Esophagus muscularis mucosa (tissue), 4 donors: ENCODE results near the gene CKS1B. TPM values are rescaled to one million over a fixed set of nuclear protein-coding genes. Genes with fewer than 3 reads are reported as not detected.

Source experiments
- DNase-seq: peaks from one replicate; pipeline ENCODE4 v3.0.0-alpha.2; 2017; ENCODE audit errors: extremely low spot score
- H3K27ac ChIP-seq, 4 donors: fragments of 200-600 bp; sonication (generic); replicated peaks in 1 of 4; 1 replicate in 3 of 4; 2 replicates in 1 of 4; pipeline ENCODE4 v1.5.1; 2016 to 2019; ENCODE audit warnings: mild to moderate bottlenecking in 1 of 4
- H3K27me3 ChIP-seq, 4 donors: fragments of 200-600 bp; sonication (generic); one replicate each; pipeline versions ENCODE4 v1.5.1 to v1.6.0; 2016 to 2019
- H3K36me3 ChIP-seq, 4 donors: fragments of 200-600 bp; sonication (generic); one replicate each; pipeline ENCODE4 v1.5.1; 2016 to 2019
- H3K4me1 ChIP-seq, 4 donors: fragments of 200-600 bp; sonication (generic); one replicate each; pipeline ENCODE4 v1.5.1; 2016 to 2019
- H3K4me3 ChIP-seq, 4 donors: fragments of 200-600 bp; sonication (generic); 1 replicate in 2 of 4; 2 replicates in 2 of 4; pipeline ENCODE4 v1.5.1; 2016 to 2019; ENCODE audit warnings: mild to moderate bottlenecking in 4 of 4, moderate library complexity in 1 of 4
- H3K9me3 ChIP-seq, 4 donors: fragments of 200-600 bp; sonication (generic); 1 replicate in 3 of 4; 2 replicates in 1 of 4; pipeline ENCODE4 v1.5.1; 2016 to 2019
- EP300 ChIP-seq: sonication (generic); formaldehyde crosslinking; IDR thresholded peaks from one replicate; pipeline ENCODE4 v1.6.1; 2017; ENCODE audit warnings: antibody characterized with exemption
- POLR2A ChIP-seq: fragments of 450-650 bp; IDR thresholded peaks from one replicate; pipeline ENCODE4 v1.6.1; 2017; ENCODE audit warnings: antibody characterized with exemption, moderate library complexity, mild to moderate bottlenecking, low read depth
- POLR2AphosphoS5 ChIP-seq, 2 donors: sonication (generic); formaldehyde crosslinking; IDR thresholded peaks; one replicate each; pipeline ENCODE4 v1.6.1; 2017; ENCODE audit warnings: antibody characterized with exemption in 2 of 2
- WGBS: methylation state at CpG from one replicate; pipeline ENCODE4 v1.1.5; 2018; 5-methylcytosine and 5-hydroxymethylcytosine counted together
- intact Hi-C: fragments of 100-400 bp; cut with DNase I; formaldehyde crosslinking; loops from one replicate; pipeline ENCODE4 v1.15.1; 2023
- total RNA-seq, 4 donors: library from RNA; depleted of rRNA; stranded (reverse); fragments of >200 nt; gene quantifications; one replicate each; pipeline versions ENCODE4 v1.1.0 to v1.2.1, GENCODE V29; 2016
- TF ChIP-seq, protein P1 (sequence below), 3 experiments: fragments of 200-600 bp in 2 of 3; fragments of 450-650 bp in 1 of 3; sonication (generic) in 2 of 3; IDR thresholded peaks; one replicate each; pipeline ENCODE4 v1.5.1; 2017 to 2019; ENCODE audit warnings: antibody characterized with exemption in 3 of 3, mild to moderate bottlenecking in 2 of 3, moderate library complexity in 1 of 3

The CKS1B gene
- total RNA-seq, 4 donors from 2014 or later = 11.6 to 21.5 (median 18.8) TPM

DNA sequence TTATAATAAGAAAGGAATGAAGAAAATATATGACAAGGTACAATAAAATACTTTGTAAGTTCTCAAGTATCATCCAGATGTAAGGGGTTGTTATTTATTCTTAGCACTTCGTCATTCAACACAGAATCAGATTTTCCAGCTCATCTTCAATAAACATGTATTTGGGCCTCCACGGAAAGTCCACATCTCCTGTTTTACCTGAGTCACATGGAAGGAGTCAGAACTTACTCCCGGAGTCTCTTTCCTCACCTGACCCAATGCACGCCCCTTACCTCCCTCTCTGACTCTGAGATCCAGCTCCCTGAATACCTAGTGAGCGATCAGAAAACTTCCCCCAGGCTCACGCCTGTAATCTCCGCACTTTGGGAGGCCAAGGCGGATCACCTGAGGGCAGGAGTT, 36.5 kb upstream of the CKS1B start:
- no peak for DNase-seq
- Histone ChIP-seq H3K27me3 (no peaks in the 10 kb centered on the region), H3K36me3 (peaks cover 0 to 3% (median 0%) of the 10 kb centered on the region in 4 donors), H3K27ac (peak overlapping the region; percentile 94 to 97 (median 96)), H3K9me3 (no peaks in the 10 kb centered on the region), H3K4me1 (peaks cover 44 to 72% (median 59%) of the 10 kb centered on the region in 4 donors), H3K4me3 (peak overlapping the region; percentile 67 to 72 (median 70))
- intact Hi-C loops = loop anchor here (5.0 kb wide), 1 partner anchor 79 kb away; no protein-coding TSS in a partner anchor
- TF ChIP-seq POLR2AphosphoS5 (IDR thresholded peaks at IDR 0.05) (no peak), POLR2A (no peak), EP300 (no peak)
- TF ChIP-seq, protein P1, sequence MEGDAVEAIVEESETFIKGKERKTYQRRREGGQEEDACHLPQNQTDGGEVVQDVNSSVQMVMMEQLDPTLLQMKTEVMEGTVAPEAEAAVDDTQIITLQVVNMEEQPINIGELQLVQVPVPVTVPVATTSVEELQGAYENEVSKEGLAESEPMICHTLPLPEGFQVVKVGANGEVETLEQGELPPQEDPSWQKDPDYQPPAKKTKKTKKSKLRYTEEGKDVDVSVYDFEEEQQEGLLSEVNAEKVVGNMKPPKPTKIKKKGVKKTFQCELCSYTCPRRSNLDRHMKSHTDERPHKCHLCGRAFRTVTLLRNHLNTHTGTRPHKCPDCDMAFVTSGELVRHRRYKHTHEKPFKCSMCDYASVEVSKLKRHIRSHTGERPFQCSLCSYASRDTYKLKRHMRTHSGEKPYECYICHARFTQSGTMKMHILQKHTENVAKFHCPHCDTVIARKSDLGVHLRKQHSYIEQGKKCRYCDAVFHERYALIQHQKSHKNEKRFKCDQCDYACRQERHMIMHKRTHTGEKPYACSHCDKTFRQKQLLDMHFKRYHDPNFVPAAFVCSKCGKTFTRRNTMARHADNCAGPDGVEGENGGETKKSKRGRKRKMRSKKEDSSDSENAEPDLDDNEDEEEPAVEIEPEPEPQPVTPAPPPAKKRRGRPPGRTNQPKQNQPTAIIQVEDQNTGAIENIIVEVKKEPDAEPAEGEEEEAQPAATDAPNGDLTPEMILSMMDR (IDR thresholded peaks at IDR 0.05) = no peak
- 86% methylated on average over 8 of the region's 8 CpGs for WGBS

DNA sequence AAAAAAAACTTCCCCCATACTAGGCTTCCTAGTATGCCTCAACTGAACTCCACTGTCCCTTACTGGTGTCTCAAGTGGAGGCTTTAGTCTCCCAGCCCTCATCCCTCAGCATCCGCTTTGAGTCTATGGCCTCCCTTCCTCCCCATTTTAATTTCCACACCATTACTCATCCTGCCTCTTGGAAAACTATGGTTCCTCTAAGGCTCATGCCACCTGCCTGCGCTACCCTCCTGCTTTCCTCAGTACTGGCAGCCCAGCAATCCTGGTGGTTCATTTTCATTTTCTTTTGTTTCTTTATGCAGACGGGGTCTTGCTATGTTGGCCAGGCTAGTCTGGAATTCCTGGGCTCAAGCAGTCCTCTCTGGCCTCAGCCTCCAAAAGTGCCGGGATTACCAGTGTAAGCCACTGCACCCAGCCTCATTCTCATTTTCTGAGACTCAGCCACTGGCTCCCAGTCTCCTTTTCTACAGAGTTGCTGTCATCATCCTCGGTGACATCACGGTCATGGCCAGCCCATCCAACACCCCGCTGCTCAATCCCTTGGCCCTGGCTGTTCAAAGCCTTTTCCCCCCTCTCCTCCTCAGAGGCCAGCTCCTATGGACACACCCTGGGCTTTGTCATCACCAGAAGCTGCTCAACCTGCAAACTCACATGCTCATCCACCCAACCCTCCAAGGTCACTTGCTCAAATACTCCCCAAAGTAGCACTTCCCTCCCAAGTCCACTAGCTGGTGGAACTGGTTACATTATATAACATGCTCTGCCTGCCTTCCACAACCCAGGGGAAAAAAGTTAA, 35.7 kb upstream of the CKS1B start:
- DNase-seq = no peak
- TF ChIP-seq EP300 (no peak), POLR2AphosphoS5 (IDR thresholded peaks at IDR 0.05) (no peak), POLR2A (no peak)
- TF ChIP-seq, protein P1 (IDR thresholded peaks at IDR 0.05) = no peak
- Histone ChIP-seq H3K4me1 (peaks cover 50 to 77% (median 65%) of the 10 kb centered on the region in 4 donors), H3K9me3 (no peaks in the 10 kb centered on the region), H3K27ac (peak overlapping the region; percentile 94 to 97 (median 96)), H3K4me3 (no peak overlapping the region), H3K27me3 (no peaks in the 10 kb centered on the region), H3K36me3 (peaks cover 0 to 3% (median 0%) of the 10 kb centered on the region in 4 donors)
- 91% methylated on average over 7 of the region's 7 CpGs for WGBS
- intact Hi-C loops = loop anchor here (5.0 kb wide), 1 partner anchor 78 kb away; no protein-coding TSS in a partner anchor

DNA sequence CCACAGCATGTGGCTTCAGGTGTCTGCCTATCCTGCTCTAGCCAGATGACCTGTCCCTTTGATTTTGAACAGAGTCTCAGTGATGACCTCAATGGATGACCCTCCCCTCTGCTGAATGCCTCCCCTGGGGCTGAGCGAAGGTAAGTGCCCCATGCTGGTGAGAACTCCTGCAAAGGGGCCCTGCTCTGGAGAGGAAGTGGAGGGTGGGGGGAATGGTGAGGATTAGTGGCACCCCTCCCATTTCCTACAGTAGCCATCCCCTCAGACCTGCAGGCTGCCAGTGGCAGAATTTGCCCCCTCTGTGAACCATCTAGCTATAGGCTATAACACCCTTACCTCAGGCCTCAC, 34.3 kb upstream of the CKS1B start:
- Histone ChIP-seq H3K9me3 (no peaks in the 10 kb centered on the region), H3K4me3 (no peak overlapping the region), H3K36me3 (peaks cover 0 to 11% (median 4%) of the 10 kb centered on the region in 4 donors), H3K27ac (peak overlapping the region; percentile 14 to 97 (median 96)), H3K27me3 (no peaks in the 10 kb centered on the region), H3K4me1 (peaks cover 56 to 77% (median 71%) of the 10 kb centered on the region in 4 donors)
- intact Hi-C loops = no loop called here
- TF ChIP-seq, protein P1 (IDR thresholded peaks at IDR 0.05) = no peak
- TF ChIP-seq POLR2AphosphoS5 (IDR thresholded peaks at IDR 0.05) (no peak), POLR2A (no peak), EP300 (no peak)
- DNase-seq = no peak
- 100% methylated on average over 1 of the region's 1 CpG for WGBS

DNA sequence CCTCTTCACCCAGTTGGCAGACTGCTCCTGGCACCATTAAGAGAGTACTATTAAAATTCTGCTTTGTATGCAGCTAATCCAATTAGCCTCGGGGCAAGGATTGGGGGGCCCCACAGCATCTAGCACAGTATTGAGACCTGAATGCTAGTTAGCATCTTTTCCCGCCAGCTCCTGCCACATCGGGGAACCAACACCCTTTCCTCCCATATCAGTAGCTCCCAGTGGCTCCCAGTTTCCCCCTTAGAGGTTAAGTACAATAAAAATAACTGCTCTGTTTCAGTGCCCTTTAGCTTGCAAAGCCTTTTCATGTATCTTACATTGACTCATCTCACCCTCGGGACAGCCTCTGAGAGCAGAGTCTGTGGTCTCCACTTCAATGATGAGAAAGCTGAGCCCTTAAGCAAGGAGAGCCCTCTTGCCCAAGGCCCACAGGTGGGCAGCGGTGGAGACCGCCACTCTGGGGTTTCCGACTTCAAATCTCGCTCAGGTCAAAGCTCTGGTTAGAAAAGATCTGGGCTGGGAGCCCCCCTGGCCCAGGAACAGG, 33.8 kb upstream of the CKS1B start:
- WGBS = 91% methylated on average over 8 of the region's 8 CpGs
- peak overlapping the region in 2 of 4 donors; percentile 97 for H3K27ac ChIP-seq
- intact Hi-C loops = no loop called here
- H3K36me3 ChIP-seq = peaks cover 0 to 16% (median 9%) of the 10 kb centered on the region in 4 donors
- H3K27me3 ChIP-seq = no peaks in the 10 kb centered on the region
- no peak overlapping the region for H3K4me3 ChIP-seq
- TF ChIP-seq POLR2AphosphoS5 (IDR thresholded peaks at IDR 0.05) = no peak
- TF ChIP-seq EP300 = no peak
- no peak for TF ChIP-seq POLR2A
- TF ChIP-seq, protein P1 (IDR thresholded peaks at IDR 0.05) = no peak
- peaks cover 54 to 71% (median 68%) of the 10 kb centered on the region in 4 donors for H3K4me1 ChIP-seq
- H3K9me3 ChIP-seq = no peaks in the 10 kb centered on the region
- no peak for DNase-seq
